ENCODE measurements around the gene FCRL4. TPM values are rescaled to one million over a fixed set of nuclear protein-coding genes. Genes with fewer than 3 reads are reported as not detected.

FCRL4 gene
- total and polyA plus RNA-seq, 7 donors: 0.96 TPM; not detected in 6

- H3K27me3 ChIP-seq: peaks cover 0 to 5% (median 0%) of the 10 kb centered on the region in 3 donors
- no peak overlapping the region for H3K4me3 ChIP-seq
- no peak overlapping the region for H3K27ac ChIP-seq
- no peaks in the 10 kb centered on the region for H3K36me3 ChIP-seq
- H3K9me3 ChIP-seq: peaks cover 0 to 8% (median 0%) of the 10 kb centered on the region in 4 donors
- no peak for DNase-seq
- WGBS, 2 donors: 9 to 15% methylated on average over 4 of the region's 4 CpGs
- no peaks in the 10 kb centered on the region for H3K4me1 ChIP-seq
- intact Hi-C loops (cut with DNase I): no loop called here
- peak in 3 of 4 experiments; percentile 30 to 54 (median 40) for TF ChIP-seq CTCF (IDR thresholded peaks at IDR 0.05)
- TF ChIP-seq POLR2A (IDR thresholded peaks at IDR 0.05): no peak
Observed at GRCh38 chr1:157580179-157580827, 17.6 kb downstream of the FCRL4 start.

GRCh38 chr1:157577420-157577819, 20.5 kb downstream of the FCRL4 start:
- WGBS, 2 donors: 89 to 91% methylated on average over 3 of the region's 3 CpGs
- H3K36me3 ChIP-seq: no peaks in the 10 kb centered on the region
- intact Hi-C loops (cut with DNase I): no loop called here
- TF ChIP-seq POLR2A (IDR thresholded peaks at IDR 0.05) (no peak), POLR2AphosphoS5 (IDR thresholded peaks at IDR 0.05) (no peak)
- H3K9me3 ChIP-seq: no peaks in the 10 kb centered on the region
- no peak overlapping the region for H3K27ac ChIP-seq
- DNase-seq: no peak
- H3K27me3 ChIP-seq: no peaks in the 10 kb centered on the region
- H3K4me1 ChIP-seq: no peaks in the 10 kb centered on the region
- H3K4me3 ChIP-seq: no peak overlapping the region

- intact Hi-C loops (cut with DNase I): no loop called here
- no peaks in the 10 kb centered on the region for H3K4me1 ChIP-seq
- 76 to 86% methylated on average over 2 of the region's 2 CpGs for WGBS, 2 donors
- H3K27me3 ChIP-seq: no peaks in the 10 kb centered on the region
- TF ChIP-seq EP300 (IDR thresholded peaks at IDR 0.05): no peak
- TF ChIP-seq POLR2AphosphoS5 (IDR thresholded peaks at IDR 0.05): no peak
- TF ChIP-seq POLR2A (IDR thresholded peaks at IDR 0.05): no peak
- no peak for TF ChIP-seq CTCF (IDR thresholded peaks at IDR 0.05)
- no peak overlapping the region for H3K4me3 ChIP-seq
- DNase-seq: no peak
- H3K27ac ChIP-seq: no peak overlapping the region
- no peaks in the 10 kb centered on the region for H3K36me3 ChIP-seq
- H3K9me3 ChIP-seq: no peaks in the 10 kb centered on the region
Observed at GRCh38 chr1:157575744-157576143, 22.1 kb downstream of the FCRL4 start.

GRCh38 chr1:157574836-157575235, 23.0 kb downstream of the FCRL4 start:
- no peak overlapping the region for H3K27ac ChIP-seq
- intact Hi-C loops (cut with DNase I): no loop called here
- no peaks in the 10 kb centered on the region for H3K27me3 ChIP-seq
- no peaks in the 10 kb centered on the region for H3K36me3 ChIP-seq
- TF ChIP-seq CTCF (IDR thresholded peaks at IDR 0.05): no peak
- no peak for TF ChIP-seq POLR2A (IDR thresholded peaks at IDR 0.05)
- H3K9me3 ChIP-seq: no peaks in the 10 kb centered on the region
- 79 to 95% methylated on average over 1 of the region's 1 CpG for WGBS, 2 donors
- no peak for DNase-seq
- no peak overlapping the region for H3K4me3 ChIP-seq
- no peaks in the 10 kb centered on the region for H3K4me1 ChIP-seq

- no peak for DNase-seq
- intact Hi-C loops (cut with DNase I): no loop called here
Observed at GRCh38 chr1:157566484-157567300, 31.2 kb downstream of the FCRL4 start.

More at GRCh38 chr1:157566484-157567300, 31.2 kb downstream of the FCRL4 start:
- Histone ChIP-seq H3K36me3 (no peaks in the 10 kb centered on the region), H3K4me3 (no peak overlapping the region), H3K4me1 (no peaks in the 10 kb centered on the region), H3K9me3 (no peaks in the 10 kb centered on the region), H3K27ac (no peak overlapping the region), H3K27me3 (no peaks in the 10 kb centered on the region)
- no peak for TF ChIP-seq CTCF (IDR thresholded peaks at IDR 0.05)
- TF ChIP-seq EP300 (IDR thresholded peaks at IDR 0.05): no peak
- TF ChIP-seq POLR2AphosphoS5 (IDR thresholded peaks at IDR 0.05): no peak
- no peak for TF ChIP-seq POLR2A (IDR thresholded peaks at IDR 0.05)
- 71 to 84% methylated on average over 14 of the region's 14 CpGs for WGBS, 2 donors

All from sigmoid colon (tissue), 7 donors.